Measurements from ENCODE around the gene RNFT2. TPM values are rescaled to one million over a fixed set of nuclear protein-coding genes. Genes with fewer than 3 reads are reported as not detected.

Gene RNFT2
- total RNA-seq, 1 donor from 2014 or later: 9.6 TPM

GRCh38 chr12:116726694-116727093, 11.4 kb upstream of the RNFT2 start:
- no peak overlapping the region for H3K4me3 Mint-ChIP-seq (ENCODE audit: unreplicated experiment)
- no peak for DNase-seq (ENCODE audit: extremely low spot score, unreplicated experiment)
- no peak for TF ChIP-seq CTCF (IDR thresholded peaks at IDR 0.05)
- no peaks in the 10 kb centered on the region for H3K9me3 Mint-ChIP-seq (ENCODE audit: unreplicated experiment)
- H3K27me3 Mint-ChIP-seq (ENCODE audit: unreplicated experiment): no peaks in the 10 kb centered on the region
- peaks cover 14% of the 10 kb centered on the region for H3K36me3 Mint-ChIP-seq (ENCODE audit: unreplicated experiment)
- H3K4me1 Mint-ChIP-seq (ENCODE audit: unreplicated experiment): peaks cover 5% of the 10 kb centered on the region
- no peak overlapping the region for H3K27ac Mint-ChIP-seq (ENCODE audit: unreplicated experiment)

GRCh38 chr12:116727261-116727660, 10.9 kb upstream of the RNFT2 start:
- H3K4me3 Mint-ChIP-seq (ENCODE audit: unreplicated experiment): no peak overlapping the region
- H3K27me3 Mint-ChIP-seq (ENCODE audit: unreplicated experiment): no peaks in the 10 kb centered on the region
- peaks cover 9% of the 10 kb centered on the region for H3K36me3 Mint-ChIP-seq (ENCODE audit: unreplicated experiment)
- no peak for DNase-seq (ENCODE audit: extremely low spot score, unreplicated experiment)
- TF ChIP-seq CTCF (IDR thresholded peaks at IDR 0.05): no peak
- H3K9me3 Mint-ChIP-seq (ENCODE audit: unreplicated experiment): no peaks in the 10 kb centered on the region
- H3K4me1 Mint-ChIP-seq (ENCODE audit: unreplicated experiment): peaks cover 5% of the 10 kb centered on the region
- H3K27ac Mint-ChIP-seq (ENCODE audit: unreplicated experiment): no peak overlapping the region

DNA sequence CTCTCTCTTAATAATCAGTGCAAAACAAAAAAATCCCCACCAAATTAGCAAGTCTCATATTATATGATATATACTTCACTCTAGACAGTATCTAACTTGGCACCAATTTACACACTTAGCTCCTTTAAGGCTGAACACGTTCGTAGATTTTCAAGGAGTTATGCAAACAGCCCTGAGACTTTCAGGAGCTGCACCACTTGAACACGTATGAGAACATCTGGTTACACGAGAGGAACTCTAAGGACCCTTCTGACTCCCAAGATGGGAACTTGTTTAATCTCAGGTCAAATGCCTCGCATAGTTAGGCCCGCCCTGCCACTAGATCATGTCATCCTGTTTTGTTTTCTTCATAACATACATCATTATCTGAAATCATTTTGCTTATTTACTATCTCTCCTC, 10.2 kb upstream of the RNFT2 start:
- Mint-ChIP-seq H3K9me3 (ENCODE audit: unreplicated experiment) (no peaks in the 10 kb centered on the region), H3K4me3 (ENCODE audit: unreplicated experiment) (no peak overlapping the region), H3K27ac (ENCODE audit: unreplicated experiment) (no peak overlapping the region), H3K36me3 (ENCODE audit: unreplicated experiment) (peaks cover 2% of the 10 kb centered on the region), H3K27me3 (ENCODE audit: unreplicated experiment) (no peaks in the 10 kb centered on the region), H3K4me1 (ENCODE audit: unreplicated experiment) (peaks cover 5% of the 10 kb centered on the region)
- no peak for TF ChIP-seq CTCF (IDR thresholded peaks at IDR 0.05)
- no peak for DNase-seq (ENCODE audit: extremely low spot score, unreplicated experiment)

DNA sequence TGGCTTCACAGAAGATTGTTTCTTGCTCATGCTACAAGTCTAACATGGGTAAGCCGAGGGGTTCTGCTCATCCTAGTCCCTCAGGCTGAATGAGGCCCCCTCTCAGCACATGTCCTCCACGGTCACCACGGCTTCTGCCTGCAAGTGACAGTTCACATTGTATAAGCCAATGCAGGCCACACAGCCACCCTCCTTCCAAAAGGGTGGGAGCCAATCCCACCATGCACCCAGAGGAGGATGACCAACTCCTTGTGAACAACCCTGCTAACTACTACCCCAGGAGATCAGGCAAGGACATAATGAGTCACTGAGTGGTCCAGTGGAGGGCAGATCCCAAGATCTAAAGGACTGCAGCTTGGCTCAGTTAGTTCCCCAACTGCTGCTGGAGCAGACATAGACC, 6.3 kb upstream of the RNFT2 start:
- Mint-ChIP-seq H3K27ac (ENCODE audit: unreplicated experiment) (no peak overlapping the region), H3K9me3 (ENCODE audit: unreplicated experiment) (no peaks in the 10 kb centered on the region), H3K27me3 (ENCODE audit: unreplicated experiment) (no peaks in the 10 kb centered on the region), H3K4me1 (ENCODE audit: unreplicated experiment) (peaks cover 16% of the 10 kb centered on the region), H3K36me3 (ENCODE audit: unreplicated experiment) (peaks cover 13% of the 10 kb centered on the region), H3K4me3 (ENCODE audit: unreplicated experiment) (no peak overlapping the region)
- no peak for DNase-seq (ENCODE audit: extremely low spot score, unreplicated experiment)
- no peak for TF ChIP-seq CTCF (IDR thresholded peaks at IDR 0.05)

DNA sequence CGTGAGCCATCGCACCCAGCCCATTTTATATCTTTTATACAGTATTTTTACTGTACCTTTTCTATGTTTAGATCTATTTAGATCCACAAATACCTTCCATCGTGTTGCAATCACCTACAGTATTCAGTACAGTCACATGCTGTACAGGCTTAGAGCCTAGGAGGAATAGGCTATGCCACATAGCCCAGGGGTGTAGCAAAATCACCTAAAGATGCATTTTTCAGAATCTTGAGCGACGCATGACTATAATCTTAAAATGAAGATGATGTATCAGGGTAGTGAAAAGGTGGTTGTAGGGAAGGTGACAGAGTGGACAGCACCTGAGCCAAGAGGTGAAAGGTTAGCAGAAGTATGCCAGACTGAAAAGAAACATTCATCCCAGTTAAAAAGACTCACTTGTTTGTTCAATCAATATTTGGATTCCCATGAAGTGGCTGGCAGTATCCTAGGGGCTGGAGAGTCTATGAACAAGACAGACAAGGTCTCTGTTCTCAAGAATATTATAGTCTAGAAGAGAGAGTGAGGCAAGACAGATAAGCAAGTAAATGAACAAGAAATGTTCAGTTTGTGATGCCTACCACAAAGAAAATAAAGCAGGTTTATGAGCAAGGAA, 3.9 kb upstream of the RNFT2 start:
- no peak overlapping the region for H3K27ac Mint-ChIP-seq (ENCODE audit: unreplicated experiment)
- H3K4me3 Mint-ChIP-seq (ENCODE audit: unreplicated experiment): no peak overlapping the region
- DNase-seq (ENCODE audit: extremely low spot score, unreplicated experiment): no peak
- H3K36me3 Mint-ChIP-seq (ENCODE audit: unreplicated experiment): peaks cover 13% of the 10 kb centered on the region
- no peak for TF ChIP-seq CTCF (IDR thresholded peaks at IDR 0.05)
- peaks cover 16% of the 10 kb centered on the region for H3K4me1 Mint-ChIP-seq (ENCODE audit: unreplicated experiment)
- H3K27me3 Mint-ChIP-seq (ENCODE audit: unreplicated experiment): no peaks in the 10 kb centered on the region
- no peaks in the 10 kb centered on the region for H3K9me3 Mint-ChIP-seq (ENCODE audit: unreplicated experiment)

Data from osteocyte (in vitro differentiated cells).